Epidermal melanocyte (primary cell): ENCODE data around the gene MCM9.
"Not testable (repeated sequence)": the region's sequence is repeated elsewhere in the genome, so short reads cannot be mapped to it uniquely, and the experiment has no call there.

ENCODE experiments used
- DNase-seq: peaks from one replicate; pipeline ENCODE4 v3.0.0; 2011; ENCODE audit warnings: low spot score; ENCODE audit not compliant: insufficient read length

The MCM9 gene

DNA sequence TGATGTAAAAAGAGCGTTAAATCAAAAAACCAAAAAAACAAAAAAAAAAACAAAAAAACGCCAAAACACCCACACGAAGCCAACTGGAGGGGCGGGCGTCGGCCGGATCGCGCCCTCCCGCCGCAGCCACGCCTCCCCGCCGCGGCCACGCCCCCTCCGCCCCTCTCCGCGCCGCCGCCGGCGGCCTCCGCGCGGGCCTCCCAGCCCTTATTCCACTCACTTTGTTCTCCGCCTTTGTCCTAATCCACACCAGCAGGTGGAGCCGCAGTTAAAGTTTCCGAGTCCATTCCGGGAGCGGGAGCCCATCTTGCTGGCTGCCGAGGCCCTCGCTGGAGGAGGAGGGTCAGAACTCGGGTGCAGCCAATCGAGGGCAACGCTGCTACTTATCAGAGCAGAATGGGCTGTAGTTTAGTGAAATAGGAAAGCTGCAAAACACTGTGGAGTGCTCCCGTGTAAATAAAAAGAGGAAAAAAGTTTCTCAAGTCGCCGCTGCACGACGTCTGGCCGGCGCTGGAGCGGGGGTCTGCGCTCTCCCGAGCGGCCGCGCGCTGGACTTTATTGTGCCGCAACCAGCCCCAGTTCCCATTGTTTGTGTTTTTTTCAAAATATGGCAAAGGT is 41.0 kb downstream of the MCM9 start, which contains the start of gene ASF1A:
ASF1A (plus strand) TSS at position 346 of the 618 bp plus-strand sequence; CDS start at position 608, 262 bp downstream.
- peak; percentile 86 for DNase-seq

DNA sequence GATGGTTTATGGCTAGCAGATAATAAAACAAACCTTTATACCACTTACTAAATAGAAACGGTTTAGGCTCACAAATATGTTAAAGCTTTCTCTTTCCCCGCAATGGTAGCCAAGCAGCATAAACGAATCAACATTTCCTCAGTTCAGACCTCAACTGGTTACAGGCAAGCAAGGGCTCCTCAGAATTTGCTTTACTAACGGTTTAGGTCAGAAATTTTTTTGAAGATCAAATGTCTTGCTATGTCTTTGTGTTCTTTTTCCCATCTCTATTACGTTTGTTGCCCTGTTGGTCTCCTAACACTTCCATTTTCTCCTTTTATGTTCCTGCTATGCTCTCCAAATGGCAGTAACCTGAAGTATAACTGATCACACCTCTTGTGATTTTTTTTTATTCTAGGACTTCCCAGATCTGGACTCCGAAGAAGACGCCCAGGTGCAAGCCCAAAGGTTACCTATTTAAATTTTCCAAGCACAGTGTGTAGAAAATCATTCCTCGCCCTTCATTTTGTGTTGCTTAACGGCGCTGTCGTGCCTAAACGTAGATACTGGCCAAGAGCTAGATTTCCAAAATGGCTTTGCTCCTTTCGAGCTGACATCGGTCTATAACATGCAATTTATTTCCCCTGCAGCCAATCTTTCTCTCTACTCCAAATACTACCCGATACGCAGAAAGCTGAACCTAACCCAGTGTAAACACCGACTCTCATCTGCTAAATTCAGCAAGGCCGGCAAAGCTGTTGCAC is 41.7 kb downstream of the MCM9 start:
- no peak for DNase-seq

DNA sequence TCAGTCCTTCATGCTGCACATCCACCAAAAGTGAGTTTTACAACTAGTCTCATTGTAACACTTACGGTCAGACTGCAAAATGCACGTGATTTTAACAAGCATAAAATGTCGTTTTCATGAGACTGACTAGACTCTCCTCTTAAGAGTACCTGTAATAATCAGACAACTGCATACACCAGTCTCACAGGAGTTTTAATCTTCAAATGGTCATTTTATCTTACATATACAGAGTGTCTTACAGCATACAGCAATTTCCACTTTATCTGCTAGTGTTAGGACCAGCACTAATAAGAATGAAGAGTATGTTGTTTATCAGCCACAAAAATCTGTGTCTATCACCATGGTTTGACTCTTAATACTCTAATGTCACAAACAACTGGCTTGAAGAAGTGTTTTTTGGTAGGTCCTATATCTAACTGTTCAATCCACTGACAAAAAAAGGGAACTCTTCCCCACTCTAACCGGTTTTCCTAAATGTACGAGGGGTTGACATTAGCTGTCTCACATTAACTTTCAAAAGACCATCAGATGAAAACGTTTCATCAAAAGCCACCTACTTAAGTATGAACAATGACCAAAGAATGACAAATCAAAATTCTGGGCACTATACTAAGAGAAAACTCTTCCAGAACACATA is 42.5 kb downstream of the MCM9 start:
- no peak for DNase-seq

DNA sequence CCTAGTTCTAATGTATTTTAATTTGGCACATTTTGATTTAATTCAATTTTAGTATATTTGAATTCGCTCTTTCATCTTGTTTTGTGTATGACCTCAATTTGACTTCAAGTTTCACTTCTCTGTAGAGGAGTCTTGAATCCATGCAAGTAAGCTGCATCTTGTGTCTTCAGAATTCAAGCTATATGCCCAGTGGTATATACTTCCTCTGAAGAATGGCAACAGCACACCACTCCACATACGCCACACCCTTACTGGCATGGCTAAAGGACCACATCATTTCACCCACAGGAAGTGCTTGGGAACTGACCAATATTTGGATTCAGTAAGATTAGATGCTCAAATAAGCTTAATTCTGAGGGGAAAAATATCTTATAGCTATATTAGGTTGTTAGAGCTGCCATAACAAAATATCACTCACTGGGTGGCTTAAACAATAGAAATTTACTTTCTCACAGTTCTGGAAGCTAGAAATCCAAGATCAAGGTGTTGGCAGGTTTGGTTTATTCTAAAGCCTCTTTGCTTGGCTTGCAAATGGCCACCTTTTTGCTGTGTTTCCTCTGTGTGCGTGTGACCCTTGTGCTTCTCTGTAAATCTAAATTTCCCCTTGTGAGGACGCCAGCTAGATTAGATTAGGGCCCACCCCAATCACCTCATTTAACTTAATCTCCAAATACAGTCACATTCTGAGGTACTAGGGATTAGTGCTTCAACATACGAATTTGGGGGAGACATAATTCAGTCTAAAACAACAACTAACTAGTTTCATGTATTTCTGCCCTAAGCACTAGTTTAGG is 43.8 kb downstream of the MCM9 start:
- DNase-seq = no peak

DNA sequence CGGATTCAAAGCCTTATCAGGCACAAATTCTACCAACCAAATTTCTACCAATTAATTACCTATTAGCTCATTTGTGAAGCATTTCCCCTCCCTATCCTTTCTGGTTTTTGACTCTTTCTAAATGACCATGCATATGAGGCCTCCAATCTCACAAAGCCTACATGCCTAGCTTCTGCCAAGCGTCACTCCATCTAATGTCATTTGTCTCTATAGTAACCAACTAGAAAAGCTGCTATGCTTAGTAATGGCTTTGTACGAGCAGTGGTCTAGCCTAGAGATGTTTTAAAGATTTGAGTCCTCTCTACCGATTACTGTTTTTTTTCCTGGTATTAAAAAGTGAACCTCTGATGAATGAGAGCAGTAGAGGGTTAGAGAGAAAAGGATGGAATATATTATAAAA is 45.8 kb downstream of the MCM9 start:
- no peak for DNase-seq

DNA sequence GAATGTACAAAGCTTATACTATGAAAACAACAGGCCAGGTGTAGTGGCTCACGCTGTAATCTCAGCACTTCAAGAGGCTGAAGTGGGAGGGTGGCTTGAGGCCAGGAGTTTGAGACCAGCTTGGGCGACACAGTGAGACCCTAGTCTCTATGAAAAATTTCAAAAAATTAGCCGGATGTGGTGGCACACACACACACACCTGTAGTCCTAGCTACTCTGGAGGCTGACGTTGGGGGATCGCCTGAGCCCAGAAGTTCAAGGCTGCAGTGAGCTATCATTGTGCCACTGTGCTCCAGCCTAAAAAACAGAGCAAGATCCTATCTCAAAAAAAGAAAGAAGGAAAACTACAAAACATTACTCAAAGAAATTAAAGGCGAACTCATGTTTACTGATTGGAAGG is 48.3 kb downstream of the MCM9 start:
- DNase-seq = no peak

DNA sequence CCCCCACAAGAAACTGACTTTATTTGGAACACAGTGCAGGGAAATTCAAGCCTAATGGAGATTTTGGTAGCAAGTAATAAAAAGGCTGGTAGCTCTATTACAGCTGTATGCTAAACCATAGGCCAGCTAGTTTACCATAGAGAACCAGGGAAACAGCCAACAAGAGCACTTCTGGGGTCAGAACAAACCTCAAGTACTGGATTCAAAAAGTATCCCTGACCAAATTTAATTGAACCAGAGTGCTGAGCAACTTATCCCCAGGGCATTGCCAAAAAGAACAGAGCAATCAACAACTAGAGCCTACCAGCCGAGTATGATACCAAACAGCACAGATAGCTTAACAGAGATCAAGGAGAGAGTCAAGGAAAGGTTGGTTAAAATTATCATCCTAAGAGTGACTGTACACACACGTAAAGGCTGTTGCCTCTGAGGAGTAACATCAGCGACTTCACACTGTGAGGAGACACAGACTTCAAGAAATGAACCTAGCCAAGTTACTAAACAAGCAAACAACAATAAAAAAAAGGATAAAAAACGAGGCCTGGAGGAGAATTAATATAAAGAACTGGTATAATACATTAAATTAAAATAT is 52.5 kb downstream of the MCM9 start:
- no peak for DNase-seq

DNA sequence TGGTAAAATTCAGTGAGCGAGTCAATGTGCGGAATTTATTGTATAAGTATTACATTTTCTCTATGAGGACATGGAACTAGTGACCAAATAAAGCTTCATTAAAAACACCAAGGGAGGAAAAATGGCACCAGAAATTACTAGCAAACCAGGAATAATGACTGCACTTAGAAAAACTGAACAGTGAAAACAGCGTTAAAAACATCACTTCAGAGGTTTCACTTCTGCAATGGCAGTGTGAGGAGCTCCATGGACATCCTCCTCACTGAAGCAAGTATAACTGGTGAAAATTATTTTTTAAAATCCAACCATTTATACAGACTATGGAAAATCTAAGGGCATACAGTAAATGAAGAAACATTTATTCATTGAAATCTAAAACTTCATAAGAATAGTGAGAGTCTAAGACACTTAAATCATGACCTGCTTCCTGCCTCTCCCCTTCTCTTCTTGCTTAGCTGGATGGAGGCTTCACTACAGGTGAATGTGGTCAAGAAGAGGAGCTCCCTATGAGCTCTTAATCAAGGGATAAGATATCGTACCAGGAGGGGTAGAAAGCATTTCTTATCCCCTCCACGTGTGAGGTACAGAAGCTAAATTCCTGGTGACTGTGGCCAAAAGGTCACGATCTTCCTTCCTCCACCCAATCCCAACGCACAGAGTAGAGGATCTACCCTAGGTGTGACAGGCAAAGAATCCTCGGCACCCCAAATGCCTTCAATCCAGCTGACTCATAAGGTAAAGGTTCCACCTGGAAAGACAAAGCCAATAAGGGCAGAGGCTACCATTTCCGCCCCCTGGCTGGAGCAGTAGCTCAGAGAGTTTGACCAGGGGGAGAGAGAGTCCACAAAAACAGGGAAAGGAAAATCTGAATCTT is 53.3 kb downstream of the MCM9 start:
- DNase-seq = no peak

DNA sequence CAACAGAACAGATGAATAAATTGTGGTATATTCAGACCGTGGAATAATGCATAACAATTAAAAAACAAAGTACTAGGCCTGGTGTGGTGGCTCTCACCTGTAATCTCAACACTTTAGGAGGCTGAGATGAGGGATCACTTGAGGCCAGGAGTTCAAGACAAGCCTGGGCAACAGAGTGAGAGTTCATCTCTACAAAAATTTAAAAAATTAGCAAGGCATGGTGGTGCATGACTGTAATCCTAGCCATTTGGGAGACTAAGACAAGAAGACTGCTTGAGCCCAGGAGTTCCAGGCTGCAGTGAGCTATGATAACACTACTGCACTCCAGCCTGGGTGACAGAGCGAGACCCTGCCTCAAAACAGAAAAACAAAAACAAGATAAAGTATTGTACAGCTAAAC is 57.2 kb downstream of the MCM9 start:
- no peak for DNase-seq

DNA sequence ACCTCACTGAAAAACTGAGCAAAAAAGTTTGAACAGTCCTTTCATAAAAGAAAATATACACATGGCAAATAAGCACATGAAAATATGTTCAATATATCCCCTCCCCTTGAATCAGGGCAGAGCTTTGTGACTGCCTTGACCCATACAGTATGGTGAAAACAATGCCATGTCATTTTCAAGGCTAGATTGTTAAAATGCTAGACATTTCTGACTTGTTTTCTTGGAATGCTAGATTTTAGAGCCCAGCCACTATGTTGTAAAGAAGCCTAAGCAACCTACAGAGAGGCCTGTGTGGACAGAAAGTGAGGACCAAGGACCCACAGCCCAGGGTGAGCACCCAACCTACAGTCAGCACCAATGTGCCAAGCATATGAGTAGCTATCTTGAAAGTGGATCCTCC is 58.1 kb downstream of the MCM9 start:
- DNase-seq = no peak

DNA sequence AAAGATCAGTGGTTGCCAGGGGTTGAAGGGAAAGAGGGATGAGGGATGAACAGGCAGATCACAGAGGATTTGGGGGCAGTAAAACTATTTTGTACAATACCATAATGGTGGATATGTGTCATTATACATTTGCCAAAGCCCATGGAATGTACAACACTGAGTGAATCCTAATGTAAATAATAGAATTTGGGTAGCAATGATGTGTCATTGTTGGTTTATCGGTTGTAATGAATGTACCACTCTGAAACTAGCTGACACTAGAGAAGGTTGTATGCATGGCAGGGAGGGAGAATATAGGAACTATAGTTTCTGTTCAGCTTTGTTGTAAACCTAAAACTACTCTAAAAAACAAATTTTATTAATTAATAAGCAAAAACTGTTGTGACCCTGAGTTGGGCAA is 58.8 kb downstream of the MCM9 start:
- no peak for DNase-seq

DNA sequence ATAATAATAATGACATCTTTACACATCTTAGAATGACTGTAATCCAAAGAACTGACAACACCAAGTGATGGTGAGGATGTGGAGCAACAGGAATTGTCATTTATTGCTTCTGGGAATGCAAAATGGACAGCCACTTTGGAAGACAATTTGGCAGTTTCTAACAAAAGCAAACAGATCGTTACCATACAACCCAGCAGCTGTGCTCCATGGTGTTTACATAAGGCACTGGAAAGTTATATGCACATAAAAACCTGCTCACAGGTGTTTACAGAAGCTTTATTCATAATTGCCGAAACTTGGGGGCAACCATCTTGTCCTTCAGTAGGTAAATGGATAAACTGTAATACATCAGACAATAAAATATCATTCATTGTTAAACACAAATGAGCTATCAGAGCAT is 59.3 kb downstream of the MCM9 start:
- no peak for DNase-seq

DNA sequence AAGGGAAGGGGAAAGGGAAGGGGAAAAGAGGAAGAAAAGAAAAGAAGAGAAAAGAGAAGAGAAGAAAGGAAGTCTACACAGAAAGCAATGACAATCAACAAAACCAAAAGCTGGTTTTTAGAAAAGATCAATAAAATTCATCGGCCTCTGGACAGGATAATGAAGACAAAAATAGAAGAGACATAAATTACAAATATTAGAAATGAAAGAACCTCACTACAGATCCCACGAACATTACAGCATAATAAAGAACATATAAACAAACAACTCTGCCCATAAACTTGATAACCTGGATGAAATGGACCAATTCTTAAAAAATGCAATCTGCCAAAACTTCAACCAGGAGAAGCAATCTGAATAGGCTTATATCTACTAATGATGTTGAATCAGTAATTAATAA is 61.7 kb downstream of the MCM9 start:
- no peak for DNase-seq

DNA sequence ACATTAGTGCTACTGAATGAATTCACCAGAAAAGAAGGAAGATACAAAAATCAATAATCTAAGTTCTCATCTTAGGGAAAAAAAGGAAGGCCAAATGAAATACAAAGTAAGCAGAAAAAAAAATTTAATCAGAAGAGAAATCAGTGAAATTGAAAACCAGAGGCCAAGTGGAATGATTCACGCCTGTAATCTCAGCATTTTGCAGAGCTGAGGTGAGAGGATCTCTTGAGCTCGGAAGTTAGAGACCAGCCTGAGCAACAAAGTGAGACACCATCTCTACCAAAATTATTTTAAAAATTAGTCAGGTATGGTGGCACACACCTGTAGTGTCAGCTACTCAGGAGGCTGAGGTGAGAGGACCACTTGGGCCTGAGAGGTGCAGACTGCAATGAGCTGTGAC is 62.2 kb downstream of the MCM9 start:
- no peak for DNase-seq

DNA sequence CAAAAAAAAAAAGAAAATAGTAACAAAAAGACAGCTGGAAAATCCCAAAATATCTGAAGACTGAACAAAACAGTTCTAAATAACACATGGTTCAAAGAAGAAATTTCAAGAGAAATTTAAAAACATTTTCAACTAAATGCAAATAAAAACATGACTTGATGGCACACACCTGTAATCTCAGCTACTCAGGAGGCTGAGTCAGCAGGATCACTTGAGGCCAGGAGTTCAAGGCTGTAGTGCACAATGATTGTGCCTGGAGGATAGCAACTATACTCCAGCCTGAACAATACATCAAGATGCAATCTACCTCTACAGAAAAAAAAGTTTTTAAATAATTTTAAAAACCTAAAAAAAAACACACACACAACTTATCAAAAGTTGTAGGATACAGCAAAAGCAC is 62.6 kb downstream of the MCM9 start:
- no peak for DNase-seq

DNA sequence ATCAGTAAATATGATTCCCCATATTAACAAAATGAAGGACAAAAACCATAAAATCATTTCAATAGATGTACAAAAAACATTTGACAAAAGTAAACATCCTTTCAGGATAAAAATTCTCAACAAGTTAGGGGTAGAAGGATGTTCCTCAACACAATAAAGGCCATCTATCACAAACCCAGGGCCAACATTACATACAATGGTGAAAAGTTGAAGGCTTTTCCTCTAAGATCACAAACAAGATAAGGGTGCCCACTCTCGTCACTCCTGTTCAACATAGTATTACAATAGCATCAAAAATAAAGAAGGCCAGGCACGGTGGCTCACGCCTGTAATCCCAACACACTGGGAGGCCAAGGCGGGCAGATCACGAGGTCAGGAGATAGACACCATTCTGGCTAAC is 63.6 kb downstream of the MCM9 start:
- DNase-seq = no peak

DNA sequence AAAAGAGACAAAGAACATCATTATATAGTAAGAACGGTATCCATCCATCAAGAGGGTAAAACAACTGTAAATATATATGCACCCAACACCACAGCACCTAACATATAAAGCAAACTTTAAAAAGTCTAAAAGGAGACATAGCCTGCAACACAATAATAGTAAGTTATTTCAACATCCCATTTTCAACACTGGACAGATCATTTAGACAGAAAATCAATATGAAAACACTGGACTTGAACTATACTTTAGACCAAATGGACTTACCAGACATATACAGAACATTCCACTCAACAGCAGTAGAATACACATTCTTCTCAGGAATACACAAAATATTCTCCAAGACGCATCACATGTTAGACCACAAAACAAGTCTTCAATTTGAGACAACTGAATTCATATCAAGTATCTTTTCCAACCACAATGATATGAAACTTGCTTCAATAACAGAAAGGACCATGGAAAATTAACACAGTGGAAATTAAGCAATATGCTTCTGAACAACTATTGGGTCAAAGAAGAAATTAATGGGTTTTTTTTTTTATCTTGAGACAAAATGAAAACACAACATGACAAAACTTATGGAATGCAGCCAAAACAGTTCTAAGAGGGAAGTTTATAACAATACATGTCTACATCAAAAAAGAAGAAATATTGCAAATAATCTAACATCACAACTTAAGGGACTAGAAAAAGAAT is 64.9 kb downstream of the MCM9 start:
- no peak for DNase-seq

DNA sequence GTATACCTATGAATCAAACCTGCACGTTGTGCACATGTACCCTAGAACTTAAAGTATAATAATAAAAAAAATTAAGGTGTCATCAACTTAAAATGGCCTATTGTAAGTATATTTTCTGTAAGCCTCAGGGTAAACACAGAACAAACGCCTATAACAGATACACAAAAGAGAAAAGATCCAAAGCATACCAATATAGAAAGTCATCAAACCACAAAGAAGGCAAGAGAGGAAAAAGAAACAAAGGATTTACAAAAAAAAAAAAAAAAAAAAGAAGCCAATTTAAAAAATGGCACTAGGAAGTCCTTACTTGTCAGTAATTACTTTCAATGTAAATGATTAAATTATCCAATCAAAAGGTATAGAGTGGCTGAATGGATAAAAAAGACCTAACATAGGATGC is 65.6 kb downstream of the MCM9 start:
- DNase-seq = no peak

DNA sequence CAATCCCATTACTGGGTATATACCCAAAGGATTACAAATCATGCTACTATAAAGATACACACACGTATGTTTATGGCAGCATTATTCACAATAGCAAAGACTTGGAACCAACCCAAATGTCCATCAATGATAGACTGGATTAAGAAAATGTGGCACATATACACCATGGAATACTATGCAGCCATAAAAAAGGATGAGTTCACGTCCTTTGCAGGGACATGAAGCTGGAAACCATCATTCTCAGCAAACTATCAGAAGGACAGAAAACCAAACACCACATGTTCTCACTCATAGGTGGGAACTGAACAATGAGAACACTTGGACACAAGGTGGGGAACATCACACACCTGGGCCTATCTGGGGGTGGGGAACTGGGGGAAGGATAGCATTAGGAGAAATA is 66.1 kb downstream of the MCM9 start:
- DNase-seq = not testable (repeated sequence)

DNA sequence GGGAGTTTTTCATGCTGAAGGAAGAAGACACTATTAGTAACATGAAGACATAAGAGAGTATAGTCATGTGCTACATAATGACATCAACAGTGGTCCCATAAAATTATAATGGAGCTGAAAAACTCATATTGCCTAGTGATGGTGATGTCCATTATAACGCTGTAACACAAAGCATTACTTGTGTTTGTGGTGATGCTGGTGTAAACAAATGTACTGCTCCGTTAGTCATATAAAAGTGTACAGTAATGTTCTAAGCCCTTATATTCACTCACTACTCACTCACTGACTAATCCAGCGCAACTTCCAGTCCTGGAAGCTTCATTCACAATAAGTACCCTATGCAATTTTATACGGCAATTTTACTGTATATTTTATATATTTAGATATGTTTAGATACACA is 67.8 kb downstream of the MCM9 start:
- no peak for DNase-seq
